HG02610 (cell line): Measurements from ENCODE around the gene FAM174C.
"Not testable (repeated sequence)": the region's sequence is repeated elsewhere in the genome, so short reads cannot be mapped to it uniquely, and the experiment has no call there.

Experiments used
- ATAC-seq: cut with Tn5 transposase; IDR thresholded peaks from one replicate; pipeline ENCODE4 v1.9.1; 2021; ENCODE audit warnings: mild to moderate bottlenecking, moderate library complexity; ENCODE audit not compliant: unreplicated experiment

FAM174C gene

DNA sequence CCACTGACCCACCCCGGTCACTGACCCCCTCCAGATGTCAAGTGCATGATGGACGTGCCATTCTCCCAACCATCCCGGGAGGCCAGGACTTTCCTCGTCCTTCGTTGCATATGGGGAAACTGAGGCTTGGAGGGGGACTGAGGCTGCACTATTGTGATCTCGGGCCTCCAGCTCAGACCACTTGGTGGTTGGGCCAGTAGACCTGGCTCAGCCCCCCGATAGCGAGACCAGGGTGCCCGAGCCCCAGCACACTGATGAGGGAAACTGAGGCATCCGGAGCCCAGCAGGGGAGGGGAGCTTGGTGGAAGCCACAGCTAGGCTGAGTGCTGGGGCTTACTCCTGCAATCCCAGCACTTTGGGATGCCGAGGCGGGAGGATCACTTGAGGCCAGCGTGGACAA, 20.7 kb downstream of the FAM174C start:
- ATAC-seq, result no peak

DNA sequence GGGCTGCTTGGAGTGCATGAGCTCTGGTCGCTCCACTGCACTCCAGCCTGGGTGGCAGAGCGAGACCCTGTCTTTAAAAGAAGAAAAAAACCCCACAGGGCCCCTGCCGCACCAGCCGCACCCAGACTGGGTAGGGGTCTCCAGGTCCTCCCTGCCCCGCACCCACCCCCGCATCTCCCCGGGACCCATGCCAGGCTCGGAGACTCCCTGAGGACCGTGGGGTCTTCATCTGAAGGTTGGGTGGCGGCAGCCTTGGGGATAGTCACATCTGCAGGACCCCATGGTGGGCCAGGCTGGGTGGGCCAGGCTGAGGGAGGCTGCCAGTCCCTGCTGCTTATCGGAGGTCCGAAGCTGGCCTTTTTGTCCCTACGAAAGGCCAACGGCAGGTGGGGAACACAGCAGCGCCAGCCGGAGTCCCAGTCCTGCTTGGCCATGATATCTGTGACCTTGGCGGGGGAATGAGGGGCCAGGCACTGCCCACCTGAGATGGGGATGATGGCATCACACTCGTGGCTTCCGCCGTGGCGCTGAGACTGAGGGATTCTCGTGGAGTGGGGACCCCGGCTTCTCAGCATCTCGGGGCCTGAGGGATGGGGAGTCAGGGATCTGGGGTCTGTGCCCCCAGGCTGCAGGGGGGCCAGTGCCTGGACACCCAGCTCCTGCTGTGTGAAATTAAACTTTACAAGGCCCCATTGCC, 21.4 kb downstream of the FAM174C start:
- ATAC-seq, result no peak

DNA sequence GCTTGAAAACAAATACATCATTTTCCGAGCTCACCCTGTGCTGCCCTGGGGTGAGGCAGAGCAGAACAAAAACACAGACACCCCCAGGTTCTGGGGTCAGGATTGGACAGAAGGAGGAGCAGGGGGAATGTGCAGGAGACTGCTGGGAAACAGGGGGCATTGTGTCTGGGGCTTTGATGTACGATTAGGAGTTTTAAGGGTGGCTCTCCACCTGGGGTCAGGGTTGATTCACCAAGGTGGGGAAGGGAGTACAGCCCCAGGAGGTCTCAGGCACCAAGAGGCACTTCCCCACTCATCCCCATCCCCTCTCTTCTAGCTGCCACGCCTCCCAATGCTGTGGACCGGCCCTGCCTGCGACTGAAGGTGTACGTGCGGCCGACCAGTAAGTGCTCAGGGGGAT, 22.9 kb downstream of the FAM174C start:
- ATAC-seq, result no peak

DNA sequence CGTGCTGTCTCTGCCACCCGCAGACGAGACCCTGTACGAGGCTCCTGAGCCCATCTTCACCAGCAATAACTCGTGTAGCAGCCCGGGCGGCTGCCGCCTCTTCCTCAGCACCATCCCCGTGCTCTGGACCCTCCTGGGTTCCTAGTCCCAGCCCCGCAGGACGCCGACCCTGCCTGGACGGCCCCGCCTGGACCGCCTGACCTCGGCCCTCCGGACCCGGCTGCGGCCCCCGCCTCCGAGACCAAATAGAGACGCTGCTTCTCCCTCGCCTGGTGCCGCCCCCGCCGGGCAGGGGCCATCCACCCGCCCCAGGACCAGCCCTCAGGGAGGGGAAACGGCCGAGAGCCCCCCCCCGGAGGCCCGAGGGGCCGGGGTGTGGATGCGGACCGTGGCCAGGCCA, 24.5 kb downstream of the FAM174C start:
- no peak for ATAC-seq

DNA sequence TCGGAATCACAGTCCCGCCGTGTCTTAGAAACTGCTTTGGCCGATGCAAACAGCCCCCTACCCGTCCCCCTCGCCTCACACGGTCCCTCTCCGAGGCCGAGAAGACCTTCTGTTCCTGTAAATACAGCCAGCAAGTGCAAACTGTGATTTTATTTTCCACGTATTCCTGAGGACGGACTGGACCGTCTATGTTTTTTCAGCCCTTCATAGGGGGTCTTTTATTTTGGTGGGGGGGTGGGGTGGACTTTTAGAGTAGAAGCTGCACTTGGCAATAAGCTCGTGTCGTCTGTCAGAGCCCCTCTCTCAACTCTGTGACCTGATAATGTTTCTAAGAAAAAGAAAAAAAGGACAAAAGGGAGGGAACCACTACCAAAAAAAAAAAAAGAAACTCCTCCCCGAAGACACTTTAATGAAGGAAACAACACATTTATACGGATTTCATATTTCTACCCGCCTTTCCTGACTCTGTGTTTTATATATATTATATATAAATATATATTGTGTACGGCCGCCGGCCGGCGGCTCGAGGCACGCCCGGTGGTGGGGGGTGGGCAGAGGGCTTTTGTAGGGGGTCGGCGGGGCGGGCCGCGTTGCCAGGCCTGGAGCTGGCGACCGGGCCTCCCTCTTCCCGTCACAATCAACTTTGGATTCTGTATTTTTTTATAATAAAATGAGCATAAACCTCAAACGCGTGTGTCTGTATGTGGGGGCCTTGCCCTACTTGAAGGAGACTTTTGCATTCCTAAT, 25.6 kb downstream of the FAM174C start:
- ATAC-seq, result no peak

DNA sequence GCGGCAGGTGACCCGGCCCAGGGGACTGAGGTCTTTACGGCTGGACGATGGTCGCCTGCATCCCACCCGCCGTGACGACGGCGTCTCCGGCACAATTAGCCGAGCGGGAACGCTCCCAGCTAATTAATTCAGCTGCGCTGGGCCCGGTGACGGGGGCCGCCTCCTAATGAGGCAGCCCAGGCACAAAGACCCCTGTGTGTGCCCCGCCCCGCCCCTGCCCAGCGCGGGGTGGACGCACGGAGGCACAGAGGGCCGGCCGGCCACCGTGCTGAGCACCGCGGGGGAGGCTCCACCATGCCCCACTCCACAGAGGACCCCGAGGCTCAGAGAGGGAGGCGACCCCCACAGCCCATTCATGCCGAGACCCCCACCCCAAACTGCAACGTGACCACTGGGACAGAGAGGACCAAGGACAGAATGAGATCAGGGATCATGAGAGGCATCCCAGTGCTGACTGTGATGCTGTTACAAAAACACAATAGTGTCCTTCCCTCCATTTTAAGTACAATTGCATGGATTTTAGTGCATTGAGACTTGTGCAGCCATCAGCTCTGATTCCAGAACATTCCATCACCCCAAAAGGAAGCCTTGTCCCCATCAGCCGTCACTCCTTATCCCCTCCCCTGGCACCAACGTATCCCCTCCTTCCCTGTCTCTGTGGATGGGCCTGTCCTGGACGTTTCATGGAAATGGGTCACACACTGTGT, 27.4 kb downstream of the FAM174C start:
- no peak for ATAC-seq

DNA sequence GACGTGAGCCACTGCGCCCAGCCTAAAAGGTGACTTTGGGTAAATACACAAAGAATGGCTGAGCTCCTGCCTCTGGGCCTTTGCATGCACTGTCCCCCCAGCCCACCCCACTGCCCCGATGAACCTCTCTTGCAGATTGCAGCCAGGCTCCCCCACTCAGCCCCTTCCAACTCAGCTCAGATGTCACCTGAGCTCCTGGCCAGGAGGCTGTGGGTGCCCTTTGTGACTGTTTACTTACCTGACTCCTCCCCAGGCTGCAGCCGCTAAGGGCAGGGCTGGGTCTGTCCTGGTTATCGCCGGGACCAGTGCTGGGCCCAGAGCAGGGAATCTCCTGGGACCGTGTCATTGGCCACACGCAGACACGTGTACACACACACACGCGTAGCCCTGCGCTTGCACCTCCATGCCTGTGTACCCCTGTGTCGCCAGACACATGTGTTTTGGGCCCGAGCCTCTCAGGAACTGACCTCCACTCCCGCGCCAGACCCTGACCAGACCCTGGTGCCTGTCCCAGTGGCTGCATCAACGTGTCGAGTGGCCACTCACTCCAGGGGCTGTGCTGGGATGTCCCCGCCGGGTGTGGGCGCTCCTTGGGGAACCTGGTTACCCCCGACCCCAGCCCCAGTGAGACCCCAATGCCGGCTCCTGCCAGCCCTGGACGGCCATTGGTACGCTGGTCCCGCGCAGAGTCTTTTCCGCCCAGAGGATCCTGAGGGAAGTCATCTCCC, 29.0 kb downstream of the FAM174C start:
- no peak for ATAC-seq

DNA sequence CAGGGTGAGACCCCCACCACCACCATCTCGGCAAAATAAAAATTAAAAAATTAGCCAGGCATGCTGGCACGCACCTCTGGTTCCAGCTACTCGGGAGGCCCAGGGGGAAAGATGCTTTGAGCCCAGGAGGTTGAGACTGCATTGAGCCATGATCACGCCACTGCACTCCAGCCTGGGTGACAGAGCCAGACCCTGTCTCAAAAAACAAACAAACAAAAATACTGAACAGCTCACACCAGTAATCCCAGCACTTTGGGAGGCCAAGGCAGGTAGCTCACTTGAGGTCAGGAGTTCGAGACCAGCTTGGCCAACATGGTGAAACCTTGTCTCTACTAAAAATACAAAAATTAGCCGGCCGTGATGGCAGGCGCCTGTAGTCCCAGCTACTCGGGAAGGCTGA, 30.0 kb downstream of the FAM174C start:
- not testable (repeated sequence) for ATAC-seq

DNA sequence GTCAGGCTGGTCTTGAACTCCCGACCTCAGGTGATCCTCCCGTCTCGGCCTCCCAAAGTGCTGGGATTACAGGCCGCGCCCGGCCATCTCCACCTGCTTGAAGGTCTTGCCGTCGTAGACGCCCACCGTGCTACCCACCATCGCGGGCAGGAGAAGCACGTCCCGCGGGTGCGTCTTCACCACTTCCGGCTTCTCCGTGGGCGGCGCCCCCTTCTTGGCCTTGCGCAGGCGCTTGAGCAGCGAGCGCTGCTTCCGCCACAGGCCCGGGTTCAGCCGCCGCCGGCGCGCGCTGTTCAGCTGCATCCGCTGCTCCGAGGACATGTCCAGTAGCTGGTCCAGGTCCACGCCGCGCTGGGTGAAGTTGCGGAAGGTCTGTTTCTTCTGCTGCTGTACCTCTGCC, 32.0 kb downstream of the FAM174C start:
- no peak for ATAC-seq

DNA sequence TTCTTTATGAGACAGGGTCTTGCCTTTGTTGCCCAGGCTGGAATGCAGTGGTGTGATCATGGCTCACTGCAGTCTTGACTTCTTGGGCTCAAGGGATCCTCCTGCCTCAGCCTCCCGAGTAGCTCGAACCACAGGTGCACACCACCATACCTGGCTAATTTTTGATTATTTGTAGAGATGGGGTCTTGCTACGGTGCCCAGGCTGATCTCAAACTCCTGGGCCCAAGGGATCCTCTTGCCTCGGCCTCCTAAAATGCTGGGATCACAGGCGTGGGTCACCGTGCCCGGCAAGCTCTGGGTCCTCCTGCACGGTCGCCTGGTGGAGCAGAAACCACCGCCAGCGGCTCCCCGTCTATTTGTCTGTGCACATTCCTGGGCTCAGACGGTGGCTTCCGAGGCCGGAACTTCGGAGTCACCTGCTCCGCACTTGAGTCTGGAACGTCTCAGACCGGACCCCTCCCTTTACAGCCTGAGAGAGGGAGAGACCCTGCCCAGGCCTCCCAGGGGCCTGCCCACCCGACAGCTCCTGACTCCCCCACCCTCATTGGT, 32.5 kb downstream of the FAM174C start:
- ATAC-seq, result no peak

DNA sequence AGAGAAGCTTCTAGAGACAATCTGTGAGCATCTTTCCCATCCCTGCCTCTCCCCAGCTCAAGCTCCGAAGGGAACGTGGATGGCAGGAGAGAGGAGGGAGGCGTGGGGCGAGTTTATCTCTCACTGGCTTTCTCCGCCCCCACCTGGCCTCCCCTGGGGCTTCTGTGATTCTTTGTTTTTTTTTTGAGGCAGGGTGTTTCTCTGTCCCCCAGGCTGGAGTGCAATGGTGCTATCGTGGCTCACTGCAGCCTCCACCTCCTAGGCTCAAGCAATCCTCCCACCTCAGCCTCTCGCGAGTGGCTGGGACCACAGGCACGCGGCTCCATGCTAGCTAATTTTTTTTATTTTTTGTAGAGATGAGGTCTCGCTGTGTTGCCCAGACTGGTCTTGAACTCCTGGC, 33.4 kb downstream of the FAM174C start:
- ATAC-seq, result no peak

DNA sequence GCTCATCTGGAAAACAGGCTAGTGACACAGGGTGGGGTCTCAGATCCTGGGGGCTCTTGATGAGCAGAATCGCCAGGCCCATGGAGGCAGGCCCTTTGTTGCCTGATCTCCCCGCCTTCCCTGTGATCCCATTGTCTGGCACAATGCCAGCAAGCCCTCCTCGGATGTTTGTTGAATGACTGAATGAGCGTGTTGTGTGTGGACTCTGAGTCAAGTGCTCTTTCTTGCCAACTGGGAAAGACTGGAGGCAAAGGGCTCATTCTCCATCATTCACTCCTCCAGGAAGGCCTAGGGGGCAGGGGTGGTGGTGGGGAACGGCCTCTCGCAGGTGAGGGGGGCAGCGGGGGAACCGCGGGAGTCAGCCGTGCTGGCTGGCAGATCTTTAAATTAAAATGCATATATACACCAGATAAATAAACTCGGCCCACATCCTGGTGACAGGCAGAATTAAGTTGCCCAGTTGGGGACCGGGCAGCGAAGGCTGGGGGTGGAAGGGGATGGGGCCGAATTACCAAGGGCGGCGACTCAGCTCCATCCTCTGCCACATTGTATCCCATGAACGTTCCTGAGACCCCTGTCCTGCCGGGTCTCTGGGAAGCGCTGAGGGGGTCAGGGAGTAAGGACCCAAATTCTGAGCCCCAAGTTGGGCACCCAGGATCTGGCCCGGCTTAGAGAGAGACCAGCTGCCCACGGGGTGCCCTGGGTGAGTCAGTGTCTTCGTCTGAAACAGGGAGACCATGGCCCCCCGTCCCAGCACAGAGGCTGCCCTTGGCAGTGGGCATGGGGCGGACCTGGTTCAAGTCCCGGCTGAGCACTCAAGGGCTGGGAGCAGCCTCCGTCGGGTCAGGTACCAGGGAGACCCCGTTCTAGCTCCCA, 34.9 kb downstream of the FAM174C start:
- no peak for ATAC-seq

DNA sequence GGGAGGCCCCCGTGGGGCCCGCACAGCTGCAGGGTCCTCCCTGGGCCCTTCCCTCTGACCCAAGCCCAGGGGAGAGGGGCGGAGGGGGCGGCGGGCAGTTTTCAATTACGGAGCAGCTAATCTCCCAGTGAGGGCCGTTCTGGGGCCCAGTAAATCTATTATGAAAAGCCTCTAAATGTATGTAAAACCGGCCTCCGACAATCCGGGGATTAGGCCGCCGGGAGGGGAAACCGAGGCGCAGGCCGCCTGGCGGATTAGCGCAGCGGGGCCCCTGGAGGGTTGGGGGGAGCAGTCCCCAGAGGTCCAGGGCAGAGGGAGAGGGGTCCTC, 35.5 kb downstream of the FAM174C start:
- no peak for ATAC-seq

DNA sequence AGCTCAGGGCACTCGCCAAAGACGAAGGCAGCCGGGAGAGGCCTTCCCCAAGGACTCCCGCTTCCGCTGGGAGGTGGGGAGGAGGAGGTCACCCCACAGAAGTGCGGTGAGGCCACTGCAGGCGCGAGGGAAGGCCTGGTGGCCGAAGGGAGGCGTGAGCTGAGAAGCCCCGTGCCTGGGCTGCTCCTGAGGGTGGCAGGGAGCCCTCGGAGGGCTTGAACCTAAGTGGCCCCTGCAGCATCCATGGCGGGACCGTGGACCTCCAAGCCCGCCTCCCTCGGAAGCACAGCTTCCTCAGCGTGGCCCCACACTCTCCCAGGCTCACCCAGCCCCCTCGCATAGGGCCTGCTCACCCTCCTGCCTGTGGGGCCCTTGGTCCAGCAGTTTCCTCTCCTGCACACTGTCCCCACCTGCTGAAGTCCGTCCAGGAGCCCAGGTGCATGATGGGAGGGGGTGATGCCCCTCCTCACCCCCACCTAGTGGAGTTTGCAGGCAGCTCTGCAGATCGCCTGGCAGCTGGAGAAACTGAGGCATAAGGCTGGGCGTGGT, 36.3 kb downstream of the FAM174C start:
- no peak for ATAC-seq

DNA sequence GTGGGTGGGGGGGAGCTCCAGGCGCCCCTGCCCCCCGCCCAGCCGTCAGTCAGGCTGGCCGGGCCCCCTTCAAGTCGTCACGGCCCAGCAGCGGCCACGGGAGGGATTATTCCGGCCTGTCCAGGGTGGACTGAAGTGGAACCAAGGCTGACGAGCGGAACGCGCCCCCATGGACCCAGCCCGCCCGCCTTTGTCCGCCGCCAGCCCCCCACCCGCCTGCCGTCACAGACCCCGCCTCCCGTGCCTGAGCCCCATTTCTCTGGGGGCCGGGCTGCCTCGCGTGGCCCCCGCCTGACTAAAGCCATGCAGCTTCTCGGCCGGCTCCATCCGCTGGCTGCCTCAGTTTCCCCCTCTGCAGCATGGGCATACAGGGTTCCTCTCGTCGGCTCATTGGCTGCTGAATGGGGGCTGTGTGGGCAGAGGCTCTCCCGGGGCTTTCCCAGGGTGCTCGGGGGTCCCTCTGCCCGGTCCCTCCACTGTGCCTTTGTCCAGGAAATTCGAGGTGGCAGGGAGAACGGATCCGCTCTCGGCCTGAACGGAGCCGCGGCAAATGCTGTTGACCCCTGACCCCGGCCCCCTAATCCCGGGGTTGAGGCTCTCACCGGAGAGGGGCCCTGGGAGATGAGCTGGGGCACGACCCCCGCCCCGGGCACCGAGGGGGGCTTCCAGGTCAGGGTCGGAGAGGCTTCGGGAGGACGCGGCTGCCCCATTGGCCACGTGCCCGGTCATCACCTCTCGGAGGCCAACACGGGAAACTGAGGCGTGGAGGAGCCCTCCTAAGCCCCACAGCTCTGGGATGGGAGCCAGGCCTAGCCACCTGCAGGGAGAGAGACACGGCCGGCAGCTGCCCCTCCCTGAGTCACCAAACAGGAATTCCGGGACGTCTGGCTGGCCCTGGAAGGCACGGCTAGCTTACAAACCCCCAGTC, 37.7 kb downstream of the FAM174C start:
- ATAC-seq, result no peak

DNA sequence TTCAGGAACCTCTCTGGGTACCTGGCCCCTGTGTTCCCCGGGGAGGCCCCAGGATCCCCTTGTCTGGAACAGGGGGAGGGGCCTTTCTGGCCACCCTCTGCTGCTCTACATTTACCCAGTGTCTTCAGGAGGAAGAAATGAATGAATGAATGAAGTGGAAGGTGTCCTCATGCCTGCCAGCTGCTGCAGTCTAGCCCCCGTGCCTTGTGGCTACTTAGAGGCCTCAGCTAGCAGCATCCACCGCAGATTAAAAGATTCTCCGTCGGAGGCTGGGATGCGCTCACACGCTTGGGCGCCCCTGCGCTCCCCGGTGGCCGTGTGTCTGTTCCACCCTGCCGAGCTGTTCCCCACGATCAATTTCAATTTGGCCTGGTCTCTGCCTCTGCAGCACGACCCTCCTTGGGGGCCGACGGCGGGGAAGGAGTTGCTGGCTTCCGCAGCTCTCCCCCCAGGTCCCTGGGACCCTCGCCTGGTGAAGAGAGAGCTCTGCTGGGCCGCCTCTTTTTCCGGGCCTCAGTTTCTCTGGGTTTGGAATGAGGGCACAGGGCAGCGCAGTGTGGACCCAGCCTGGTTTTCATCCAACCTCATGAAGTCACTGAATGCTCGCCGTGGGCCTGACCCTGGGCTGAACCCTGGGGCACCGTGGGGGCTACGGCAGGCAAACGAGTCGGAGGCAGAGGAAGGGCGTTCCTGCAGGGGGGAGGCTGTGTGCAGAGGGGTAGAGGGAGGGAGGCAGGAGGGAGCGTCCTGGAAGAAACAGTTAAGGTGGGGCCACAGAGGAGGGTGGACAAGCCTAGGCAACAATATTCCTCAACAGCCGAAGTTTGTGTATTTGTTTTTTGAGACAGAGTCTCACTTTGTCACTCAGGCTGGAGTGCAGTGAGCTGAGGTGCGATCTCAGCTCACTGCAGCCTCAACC, 38.6 kb downstream of the FAM174C start:
- ATAC-seq, result no peak

DNA sequence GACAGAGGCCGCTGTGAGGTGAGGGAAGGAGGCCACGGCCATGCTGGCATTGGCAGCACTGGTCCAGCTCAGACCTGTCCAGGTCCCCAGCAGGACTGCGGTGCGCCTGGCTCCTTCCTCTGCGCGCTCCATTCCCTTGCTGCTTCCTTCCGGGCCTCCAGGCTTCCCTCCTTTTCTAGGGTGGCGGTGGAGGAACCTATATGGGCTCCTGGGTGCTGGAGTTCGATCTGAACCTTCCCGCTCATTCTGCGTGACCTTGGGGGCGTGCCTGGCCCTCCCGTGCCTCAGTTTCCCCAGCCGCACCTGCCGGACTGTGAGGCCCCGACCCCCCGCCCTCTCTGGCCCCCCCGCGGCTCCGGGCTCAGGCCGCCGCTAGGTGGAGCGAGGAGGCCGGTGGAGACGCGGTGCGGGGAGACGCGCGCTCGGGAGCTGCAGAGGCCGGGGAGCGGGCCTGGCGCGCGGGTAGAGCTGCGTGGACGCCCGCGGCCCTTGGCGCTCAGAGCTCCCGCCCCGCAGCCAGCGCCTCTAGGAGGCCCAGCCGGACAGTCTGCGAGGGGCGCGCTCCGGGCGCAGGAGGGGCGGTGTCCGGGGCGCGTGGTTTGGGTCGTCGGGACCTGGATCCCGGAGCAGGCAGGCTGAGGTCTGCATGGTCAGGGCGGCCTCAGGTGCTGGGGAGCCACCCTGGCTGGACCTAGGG, 40.3 kb downstream of the FAM174C start:
- ATAC-seq, result no peak
